IPS-NIHi7 (cell line): Measurements from ENCODE around the gene RBM4B.

Source experiments
- DNase-seq: peaks from one replicate; pipeline ENCODE4 v3.0.0; 2012; ENCODE audit warnings: mixed read lengths; ENCODE audit errors: extremely low spot score

The RBM4B gene

GRCh38 chr11:66686801-66687750 lies 9.4 kb upstream of the RBM4B start:
- no peak for DNase-seq

GRCh38 chr11:66686100-66686785 lies 8.6 kb upstream of the RBM4B start:
- DNase-seq: no peak

GRCh38 chr11:66685276-66686099 lies 7.8 kb upstream of the RBM4B start:
- DNase-seq: no peak

- no peak for DNase-seq
Observed at GRCh38 chr11:66684635-66685034, 6.9 kb upstream of the RBM4B start.

- DNase-seq: no peak
Observed at GRCh38 chr11:66683877-66684276, 6.2 kb upstream of the RBM4B start.

- DNase-seq: no peak
Observed at GRCh38 chr11:66680966-66681645, 3.4 kb upstream of the RBM4B start.

- DNase-seq: no peak
Observed at GRCh38 chr11:66676931-66677598, 622 bp downstream of the RBM4B start.

GRCh38 chr11:66676282-66676919 lies 1.3 kb downstream of the RBM4B start:
- no peak for DNase-seq

- no peak for DNase-seq
Observed at GRCh38 chr11:66674964-66675602, 2.6 kb downstream of the RBM4B start.

- no peak for DNase-seq
Observed at GRCh38 chr11:66670816-66671215, 6.9 kb downstream of the RBM4B start.

GRCh38 chr11:66665369-66665768 lies 12.3 kb downstream of the RBM4B start:
- no peak for DNase-seq

GRCh38 chr11:66663741-66664296 lies 13.9 kb downstream of the RBM4B start:
- no peak for DNase-seq

GRCh38 chr11:66659763-66660162 lies 17.9 kb downstream of the RBM4B start:
- DNase-seq: no peak

- no peak for DNase-seq
Observed at GRCh38 chr11:66653123-66653522, 24.6 kb downstream of the RBM4B start.

- no peak for DNase-seq
Observed at GRCh38 chr11:66652651-66653050, 25.0 kb downstream of the RBM4B start.

- DNase-seq: no peak
Observed at GRCh38 chr11:66651016-66651415, 26.7 kb downstream of the RBM4B start.

GRCh38 chr11:66649903-66650302 lies 27.8 kb downstream of the RBM4B start:
- DNase-seq: no peak

GRCh38 chr11:66646828-66647227 lies 30.9 kb downstream of the RBM4B start:
- DNase-seq: no peak

GRCh38 chr11:66643745-66644437 lies 33.8 kb downstream of the RBM4B start:
- no peak for DNase-seq
